Measurements from ENCODE around the gene CHST1. TPM values are rescaled to one million over a fixed set of nuclear protein-coding genes. Genes with fewer than 3 reads are reported as not detected.

CHST1 gene, protein sequence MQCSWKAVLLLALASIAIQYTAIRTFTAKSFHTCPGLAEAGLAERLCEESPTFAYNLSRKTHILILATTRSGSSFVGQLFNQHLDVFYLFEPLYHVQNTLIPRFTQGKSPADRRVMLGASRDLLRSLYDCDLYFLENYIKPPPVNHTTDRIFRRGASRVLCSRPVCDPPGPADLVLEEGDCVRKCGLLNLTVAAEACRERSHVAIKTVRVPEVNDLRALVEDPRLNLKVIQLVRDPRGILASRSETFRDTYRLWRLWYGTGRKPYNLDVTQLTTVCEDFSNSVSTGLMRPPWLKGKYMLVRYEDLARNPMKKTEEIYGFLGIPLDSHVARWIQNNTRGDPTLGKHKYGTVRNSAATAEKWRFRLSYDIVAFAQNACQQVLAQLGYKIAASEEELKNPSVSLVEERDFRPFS
- total RNA-seq = 1.8 and 2.3 TPM in 2 replicates

DNA sequence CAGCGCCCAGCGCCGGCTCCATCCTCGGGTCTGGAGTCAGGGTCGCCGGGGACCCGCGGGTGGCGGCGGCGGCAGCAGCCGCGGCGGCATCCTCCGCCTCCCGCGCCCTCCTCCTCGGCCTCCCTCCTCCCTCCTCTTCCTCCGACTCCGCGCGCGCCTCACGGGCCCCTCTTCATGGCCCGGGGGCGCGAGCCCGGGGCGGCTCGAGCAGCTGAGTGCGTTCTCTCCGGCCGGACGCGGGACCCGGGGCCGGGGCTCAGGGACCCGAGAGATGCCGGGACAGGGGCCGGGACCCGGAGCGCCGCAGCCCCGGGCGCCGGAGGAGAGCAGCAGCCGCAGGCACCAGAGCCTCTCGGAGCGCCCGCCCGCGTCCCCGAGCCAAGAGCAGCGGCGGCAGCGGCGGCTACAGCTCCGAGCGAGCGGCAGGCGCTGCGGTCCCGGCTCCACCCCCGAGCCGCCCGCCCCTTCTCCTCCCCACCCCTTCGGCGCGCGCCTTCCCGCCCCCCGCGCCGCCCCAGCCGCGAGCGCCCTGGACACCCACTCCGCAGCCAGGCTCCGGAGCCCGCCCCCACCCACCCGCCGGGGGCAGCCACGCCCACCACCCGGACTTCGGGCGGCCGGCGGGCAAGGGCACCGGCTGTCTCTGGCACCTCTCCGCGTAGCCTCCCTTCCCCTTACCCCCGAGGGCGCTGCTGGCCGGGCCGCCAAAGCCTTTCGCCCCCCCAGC is at the start of gene CHST1:
Gene CHST1 (minus strand): TSS at position 417 of the 727 bp plus-strand sequence. CDS start 14,699 bp downstream, outside the sequence.

Small RNA genes lying within 50 kb of the gene (small RNA-seq; reads per million reads assigned to genes)
- gene MIR7154 (ENCODE audit: low replicate concordance) = not detected

Other genes with a start within 250 kb of the CHST1 start
- gene SLC35C1, start 139.5 kb upstream of the CHST1 start, total RNA-seq = 25.3 and 32.0 TPM in 2 replicates
- gene CRY2, start 181.9 kb upstream of the CHST1 start, total RNA-seq = 12.3 and 15.2 TPM in 2 replicates
- gene MAPK8IP1, start 220.0 kb upstream of the CHST1 start, total RNA-seq = 6.8 and 9.7 TPM in 2 replicates
- gene FREY1, start 241.6 kb upstream of the CHST1 start, total RNA-seq = 0.72 and 0.88 TPM in 2 replicates